BLaER1 (cell line): ENCODE results near the gene IZUMO4.

Source experiments
- H3K27ac ChIP-seq: shearing (Covaris generic); formaldehyde crosslinking; 2 replicates; pipeline ENCODE4 v1.8.1; 2022
- H3K27me3 ChIP-seq: shearing (Covaris generic); formaldehyde crosslinking; 2 replicates; pipeline ENCODE4 v1.8.1; 2022
- H3K36me3 ChIP-seq: shearing (Covaris generic); formaldehyde crosslinking; 2 replicates; pipeline ENCODE4 v1.8.1; 2022
- H3K4me1 ChIP-seq: shearing (Covaris generic); formaldehyde crosslinking; 2 replicates; pipeline ENCODE4 v1.8.1; 2022
- H3K4me2 ChIP-seq: shearing (Covaris generic); formaldehyde crosslinking; 2 replicates; pipeline ENCODE4 v1.8.1; 2022
- H3K4me3 ChIP-seq: shearing (Covaris generic); formaldehyde crosslinking; 2 replicates; pipeline ENCODE4 v1.8.1; 2022
- H3K9ac ChIP-seq: shearing (Covaris generic); formaldehyde crosslinking; 2 replicates; pipeline ENCODE4 v1.8.1; 2022
- H3K9me3 ChIP-seq: shearing (Covaris generic); formaldehyde crosslinking; 2 replicates; pipeline ENCODE4 v1.8.1; 2022
- H4K20me1 ChIP-seq: shearing (Covaris generic); formaldehyde crosslinking; 2 replicates; pipeline ENCODE4 v1.8.1; 2022
- Cebpa-rat ChIP-seq: shearing (Covaris generic); IDR thresholded peaks from 2 replicates; pipeline ENCODE4 v1.8.1; 2022

The IZUMO4 gene

GRCh38 chr19:2132191-2132590 lies 35.5 kb downstream of the IZUMO4 start:
- Histone ChIP-seq H3K4me1 (0 out of 2 replicates have a peak, but pooled peaks cover 5% of the 10 kb centered on the region), H3K36me3 (peaks cover 87% of the 10 kb centered on the region), H3K27ac (no peak overlapping the region), H3K4me2 (no peak overlapping the region), H3K27me3 (no peaks in the 10 kb centered on the region), H3K9me3 (no peaks in the 10 kb centered on the region), H3K4me3 (no peak overlapping the region), H4K20me1 (peaks cover 90% of the 10 kb centered on the region), H3K9ac (no peak overlapping the region)
- no peak for TF ChIP-seq Cebpa-rat

- Histone ChIP-seq H3K27me3 (no peaks in the 10 kb centered on the region), H3K9me3 (no peaks in the 10 kb centered on the region), H4K20me1 (peaks cover 90% of the 10 kb centered on the region), H3K4me1 (0 out of 2 replicates have a peak, but pooled peaks cover 5% of the 10 kb centered on the region), H3K9ac (no peak overlapping the region), H3K27ac (no peak overlapping the region), H3K4me2 (no peak overlapping the region), H3K36me3 (peaks cover 87% of the 10 kb centered on the region), H3K4me3 (no peak overlapping the region)
- TF ChIP-seq Cebpa-rat, result no peak
Observed at GRCh38 chr19:2132731-2133490, 36.2 kb downstream of the IZUMO4 start.

GRCh38 chr19:2135474-2136402 lies 39.0 kb downstream of the IZUMO4 start:
- Histone ChIP-seq H3K36me3 (peaks cover 91% of the 10 kb centered on the region), H3K4me1 (peaks cover 21% of the 10 kb centered on the region), H3K9me3 (no peaks in the 10 kb centered on the region), H3K4me2 (no peak overlapping the region), H3K27me3 (no peaks in the 10 kb centered on the region), H3K4me3 (no peak overlapping the region), H4K20me1 (peaks cover 96% of the 10 kb centered on the region), H3K27ac (no peak overlapping the region), H3K9ac (no peak overlapping the region)
- TF ChIP-seq Cebpa-rat, result no peak

DNA sequence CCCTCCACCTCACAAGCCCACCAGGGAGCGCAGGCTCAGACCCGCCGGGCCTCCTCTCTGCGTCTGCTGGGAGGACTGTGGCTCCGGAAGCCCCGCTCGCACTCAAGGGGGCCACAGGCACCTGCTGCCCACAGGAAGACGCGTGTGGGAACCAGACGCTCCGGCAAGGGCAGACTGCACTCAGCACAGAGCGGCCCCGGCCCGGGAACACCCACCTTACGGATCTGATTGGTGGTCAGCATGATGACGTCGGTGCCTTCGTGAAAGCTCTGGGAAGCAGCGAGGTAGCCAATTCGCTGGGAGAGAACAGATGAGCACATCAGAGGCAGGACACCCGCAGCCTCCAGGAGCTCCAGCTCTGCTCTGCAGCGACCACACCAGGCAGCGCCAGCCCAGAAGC lies 40.1 kb downstream of the IZUMO4 start:
- H3K36me3 ChIP-seq, result peaks cover 88% of the 10 kb centered on the region
- peaks cover 30% of the 10 kb centered on the region for H3K4me1 ChIP-seq
- no peak overlapping the region for H3K9ac ChIP-seq
- no peak overlapping the region for H3K27ac ChIP-seq
- TF ChIP-seq Cebpa-rat, result no peak
- H3K4me3 ChIP-seq, result no peak overlapping the region
- no peaks in the 10 kb centered on the region for H3K9me3 ChIP-seq
- peaks cover 96% of the 10 kb centered on the region for H4K20me1 ChIP-seq
- H3K27me3 ChIP-seq, result no peaks in the 10 kb centered on the region
- H3K4me2 ChIP-seq, result no peak overlapping the region

DNA sequence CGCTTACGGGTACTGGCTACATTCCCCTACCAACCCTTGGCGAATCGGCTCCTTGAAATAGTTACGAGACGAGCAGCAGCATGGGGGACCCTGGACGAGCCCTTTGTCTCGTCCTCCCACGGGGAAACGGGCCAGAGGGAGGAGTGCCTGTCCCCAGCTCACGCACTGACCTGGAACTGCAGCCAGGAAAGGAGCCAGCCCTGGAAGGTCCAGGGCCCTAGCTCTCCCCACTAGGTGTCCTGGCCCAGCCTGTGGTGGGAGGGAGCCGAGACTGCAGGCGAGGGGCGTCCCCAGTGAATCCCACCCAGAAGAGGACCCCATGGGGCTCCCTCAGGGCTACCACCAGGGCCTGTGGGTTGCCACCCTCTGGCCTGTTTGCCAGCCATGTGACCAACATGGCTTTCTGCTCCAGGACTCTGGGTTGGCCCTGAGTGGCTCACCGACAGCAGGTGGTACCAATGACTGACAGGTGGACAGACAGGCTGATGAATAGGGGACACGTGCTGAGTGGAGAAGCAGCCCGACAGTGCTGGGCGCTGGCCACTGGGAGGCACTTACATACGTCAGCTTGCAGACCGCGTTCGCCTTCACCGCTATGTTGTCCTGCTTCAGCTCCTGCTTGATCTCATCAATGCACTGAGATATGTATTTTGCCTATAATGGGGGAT lies 41.5 kb downstream of the IZUMO4 start:
- H4K20me1 ChIP-seq, result peaks cover 96% of the 10 kb centered on the region
- peaks cover 86% of the 10 kb centered on the region for H3K36me3 ChIP-seq
- no peak for TF ChIP-seq Cebpa-rat
- no peaks in the 10 kb centered on the region for H3K27me3 ChIP-seq
- no peak overlapping the region for H3K27ac ChIP-seq
- peaks cover 32% of the 10 kb centered on the region for H3K4me1 ChIP-seq
- H3K9me3 ChIP-seq, result no peaks in the 10 kb centered on the region
- no peak overlapping the region for H3K4me2 ChIP-seq
- no peak overlapping the region for H3K9ac ChIP-seq
- no peak overlapping the region for H3K4me3 ChIP-seq

DNA sequence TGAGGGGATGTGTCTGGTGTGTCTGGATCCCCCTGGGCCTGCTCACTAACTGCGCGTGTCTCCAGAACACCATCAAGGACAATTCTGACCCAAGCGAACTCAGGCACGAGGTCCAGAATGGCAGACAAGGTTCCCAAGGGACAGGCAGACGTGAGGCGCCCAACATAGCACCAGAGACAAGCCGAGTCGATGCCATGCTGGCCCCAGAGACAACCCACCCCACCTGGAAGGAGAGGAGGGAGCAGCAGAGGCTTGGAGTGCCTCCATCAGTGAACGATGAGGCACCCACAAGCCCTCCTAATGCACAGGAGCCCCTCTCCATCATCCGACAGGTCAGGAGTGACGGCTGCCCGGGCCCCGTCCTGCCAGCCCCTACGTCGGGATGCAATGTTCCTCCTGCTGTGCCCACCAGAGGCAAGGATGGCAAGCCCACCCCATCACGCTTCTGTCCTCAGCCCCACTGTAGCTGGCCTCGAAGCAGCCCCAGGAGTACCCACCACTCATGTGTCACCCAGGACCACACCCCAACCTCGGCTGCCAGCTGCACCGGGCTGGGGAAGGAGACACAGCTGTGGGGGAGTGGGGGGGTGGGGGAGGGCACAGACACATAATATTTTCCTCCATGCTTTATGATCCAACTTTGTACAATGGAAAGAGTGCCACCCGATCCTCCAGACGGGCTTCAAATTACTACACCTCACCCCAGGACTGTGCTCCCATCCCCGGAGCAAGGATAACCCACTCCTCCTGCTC lies 42.8 kb downstream of the IZUMO4 start:
- TF ChIP-seq Cebpa-rat, result no peak
- Histone ChIP-seq H3K4me1 (peaks cover 46% of the 10 kb centered on the region), H3K27ac (0 out of 2 replicates have a peak overlapping the region, but pooled peaks have one; percentile 11), H3K36me3 (peaks cover 87% of the 10 kb centered on the region), H3K9ac (no peak overlapping the region), H3K4me3 (no peak overlapping the region), H3K9me3 (no peaks in the 10 kb centered on the region), H3K27me3 (no peaks in the 10 kb centered on the region), H3K4me2 (peak overlapping the region; percentile 44), H4K20me1 (peaks cover 98% of the 10 kb centered on the region)

GRCh38 chr19:2140138-2140569 lies 43.4 kb downstream of the IZUMO4 start:
- Histone ChIP-seq H3K36me3 (peaks cover 88% of the 10 kb centered on the region), H3K4me2 (peak overlapping the region; percentile 44), H3K4me3 (no peak overlapping the region), H3K9me3 (no peaks in the 10 kb centered on the region), H3K27me3 (no peaks in the 10 kb centered on the region), H3K27ac (no peak overlapping the region), H3K4me1 (peaks cover 49% of the 10 kb centered on the region), H4K20me1 (peaks cover 100% of the 10 kb centered on the region), H3K9ac (no peak overlapping the region)
- no peak for TF ChIP-seq Cebpa-rat

DNA sequence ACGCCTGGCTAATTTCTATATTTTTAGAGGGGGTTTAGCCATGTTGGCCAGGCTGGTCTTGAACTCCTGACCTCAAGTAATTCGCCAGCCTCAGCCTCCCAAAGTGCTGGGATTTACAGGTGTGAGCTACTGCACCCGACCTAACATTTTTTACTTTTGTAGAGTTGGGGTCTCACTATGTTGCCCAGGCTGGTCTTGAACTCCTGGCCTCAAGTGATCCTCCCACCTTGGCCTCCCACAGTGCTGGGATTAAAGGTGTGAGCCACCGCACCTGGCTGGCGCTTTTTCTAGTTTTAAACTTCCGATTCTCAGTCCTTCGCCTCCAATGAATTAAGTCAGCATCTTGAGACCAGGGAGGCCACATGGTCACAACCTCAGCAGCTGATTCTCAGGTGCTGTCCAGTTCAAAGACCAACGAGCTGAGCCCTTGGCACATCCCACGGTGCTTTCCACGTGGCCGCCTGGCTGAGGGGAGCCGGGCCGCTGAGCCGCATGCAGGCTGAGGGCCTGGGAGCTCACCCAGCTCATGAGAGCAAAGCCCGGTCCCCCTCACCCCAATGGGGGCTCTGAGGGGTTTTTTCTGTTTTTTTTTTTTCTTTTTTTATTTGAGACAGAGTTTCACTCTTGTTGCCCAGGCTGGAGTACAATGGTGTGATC lies 45.6 kb downstream of the IZUMO4 start:
- H3K4me3 ChIP-seq, result no peak overlapping the region
- H3K36me3 ChIP-seq, result peaks cover 85% of the 10 kb centered on the region
- no peak overlapping the region for H3K27ac ChIP-seq
- H3K9ac ChIP-seq, result no peak overlapping the region
- H3K4me2 ChIP-seq, result no peak overlapping the region
- TF ChIP-seq Cebpa-rat, result no peak
- peaks cover 60% of the 10 kb centered on the region for H3K4me1 ChIP-seq
- no peaks in the 10 kb centered on the region for H3K9me3 ChIP-seq
- H4K20me1 ChIP-seq, result peaks cover 100% of the 10 kb centered on the region
- no peaks in the 10 kb centered on the region for H3K27me3 ChIP-seq
